DMS114 treated with DMSO at 0.1 percent for 48 hours (cell line): ENCODE data around the gene KRT26.
A peak's percentile ranks its signal among the peaks of the same experiment; 100 is the strongest.
"Not testable (repeated sequence)": the region's sequence is repeated elsewhere in the genome, so short reads cannot be mapped to it uniquely, and the experiment has no call there.

ENCODE experiments used
- DNase-seq: peaks from one replicate; lab custom pipeline; 2025; ENCODE audit not compliant: unreplicated experiment; lab: John Stamatoyannopoulos, UW

The KRT26 gene, protein sequence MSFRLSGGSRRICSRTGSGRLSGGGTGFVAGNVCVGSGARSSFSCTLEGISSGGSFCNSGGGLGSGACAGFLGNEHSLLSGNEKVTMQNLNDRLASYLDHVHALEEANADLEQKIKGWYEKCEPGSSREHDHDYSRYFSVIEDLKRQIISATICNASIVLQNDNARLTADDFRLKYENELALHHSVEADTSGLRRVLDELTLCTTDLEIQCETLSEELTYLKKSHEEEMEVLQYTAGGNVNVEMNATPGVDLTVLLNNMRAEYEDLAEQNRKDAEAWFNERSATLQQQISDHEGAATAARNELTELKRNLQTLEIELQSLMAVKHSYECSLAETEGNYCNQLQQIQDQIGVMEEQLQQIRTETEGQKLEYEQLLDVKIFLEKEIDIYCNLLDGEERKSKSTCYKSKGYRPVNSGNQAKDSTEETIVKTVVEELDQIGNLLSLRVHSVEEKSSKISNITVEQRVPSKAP

DNA sequence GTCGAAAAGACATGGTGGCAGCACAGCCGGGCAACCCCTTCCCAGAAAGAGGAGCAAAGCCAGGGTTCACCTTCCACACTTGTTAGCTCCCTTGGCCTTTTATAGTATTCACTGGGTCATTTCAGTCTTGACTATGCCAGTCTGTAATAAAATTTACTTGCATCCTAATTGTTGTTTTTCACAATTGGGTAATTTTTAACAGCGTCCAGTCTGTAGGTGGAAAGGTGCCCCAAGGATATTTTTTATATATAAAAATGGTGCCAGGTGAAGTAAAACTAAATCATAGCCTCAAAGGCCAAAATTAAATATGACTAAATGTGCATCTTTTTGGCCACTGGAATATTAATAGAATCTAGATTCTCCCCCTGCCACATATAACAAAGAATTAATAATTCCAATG is at the start of gene KRT26:
TSS of gene KRT26 (minus strand) at position 101 of the 400 bp plus-strand sequence. CDS start at position 13, 88 bp downstream.
- no peak for DNase-seq

DNA sequence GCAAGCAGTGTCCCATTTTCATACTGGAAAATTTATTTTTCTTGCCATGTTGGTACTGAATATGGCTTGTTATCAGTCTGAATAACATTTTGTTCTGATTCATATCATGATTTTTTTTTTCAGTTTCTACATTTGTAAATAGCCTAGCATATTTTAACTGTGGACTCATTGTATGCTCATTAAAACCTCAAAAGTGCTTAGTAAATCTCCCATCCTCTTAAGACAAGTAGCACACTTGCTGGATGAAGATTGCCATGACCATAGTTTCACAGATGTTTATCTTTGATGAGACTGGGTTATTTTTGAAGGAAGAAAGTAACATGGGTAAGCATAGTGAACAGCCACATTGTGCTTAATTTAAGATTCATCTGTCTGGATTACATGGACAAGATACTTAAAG is 49.5 kb upstream of the KRT26 start:
- DNase-seq = no peak

DNA sequence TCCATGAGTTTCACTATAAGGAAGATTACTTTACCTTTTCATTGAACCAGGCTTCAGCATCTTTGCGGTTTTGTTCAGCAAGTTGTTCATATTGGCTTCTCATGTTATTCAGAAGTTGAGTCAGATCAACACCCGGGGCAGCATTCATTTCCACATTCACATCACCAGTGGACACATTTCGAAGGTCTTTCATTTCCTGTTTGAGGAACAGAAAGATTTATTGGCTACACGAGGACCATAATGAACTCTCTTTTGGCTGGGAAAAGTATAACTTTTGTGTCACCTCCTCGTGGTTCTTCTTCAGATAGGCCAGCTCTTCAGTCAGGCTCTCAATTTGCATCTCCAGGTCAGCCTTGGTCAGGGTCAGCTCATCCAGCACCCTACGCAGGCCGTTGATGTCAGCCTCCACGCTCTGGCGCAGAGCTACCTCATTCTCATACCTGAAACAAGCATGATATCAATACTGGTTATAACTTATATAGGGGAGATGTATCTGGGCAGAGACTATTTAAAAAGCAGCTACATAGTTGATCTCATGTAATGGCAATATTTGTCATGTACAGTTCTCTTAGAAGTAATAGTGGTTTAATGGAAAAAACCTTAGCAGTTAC is 48.3 kb upstream of the KRT26 start:
- no peak for DNase-seq

DNA sequence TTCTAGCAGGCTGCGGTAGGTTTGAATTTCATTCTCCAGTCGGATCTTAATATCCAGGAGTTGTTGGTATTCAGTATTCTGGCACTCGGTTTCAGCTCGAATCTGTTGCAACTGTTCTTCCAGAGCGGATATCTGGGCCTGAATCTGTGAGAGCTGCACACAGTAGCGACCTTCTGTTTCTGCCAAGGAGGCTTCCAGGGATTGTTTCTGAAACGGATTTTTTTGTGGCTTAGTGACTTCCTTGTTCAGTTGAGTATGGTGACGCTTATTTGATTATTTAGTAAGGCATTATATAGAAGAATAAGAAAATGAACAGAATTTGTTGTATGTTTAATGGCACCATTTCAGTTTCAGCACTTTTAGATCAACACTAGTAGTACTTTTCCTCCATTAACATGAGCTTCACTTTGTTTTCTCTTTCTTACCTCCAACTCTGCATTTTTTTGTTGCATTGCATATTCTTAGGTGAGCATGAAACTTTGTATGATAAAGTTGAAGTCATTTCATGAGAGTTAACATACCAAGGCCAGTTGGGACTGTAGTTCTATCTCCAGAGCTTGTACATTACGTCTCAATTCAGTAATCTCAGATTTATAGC is 47.6 kb upstream of the KRT26 start:
- no peak for DNase-seq

DNA sequence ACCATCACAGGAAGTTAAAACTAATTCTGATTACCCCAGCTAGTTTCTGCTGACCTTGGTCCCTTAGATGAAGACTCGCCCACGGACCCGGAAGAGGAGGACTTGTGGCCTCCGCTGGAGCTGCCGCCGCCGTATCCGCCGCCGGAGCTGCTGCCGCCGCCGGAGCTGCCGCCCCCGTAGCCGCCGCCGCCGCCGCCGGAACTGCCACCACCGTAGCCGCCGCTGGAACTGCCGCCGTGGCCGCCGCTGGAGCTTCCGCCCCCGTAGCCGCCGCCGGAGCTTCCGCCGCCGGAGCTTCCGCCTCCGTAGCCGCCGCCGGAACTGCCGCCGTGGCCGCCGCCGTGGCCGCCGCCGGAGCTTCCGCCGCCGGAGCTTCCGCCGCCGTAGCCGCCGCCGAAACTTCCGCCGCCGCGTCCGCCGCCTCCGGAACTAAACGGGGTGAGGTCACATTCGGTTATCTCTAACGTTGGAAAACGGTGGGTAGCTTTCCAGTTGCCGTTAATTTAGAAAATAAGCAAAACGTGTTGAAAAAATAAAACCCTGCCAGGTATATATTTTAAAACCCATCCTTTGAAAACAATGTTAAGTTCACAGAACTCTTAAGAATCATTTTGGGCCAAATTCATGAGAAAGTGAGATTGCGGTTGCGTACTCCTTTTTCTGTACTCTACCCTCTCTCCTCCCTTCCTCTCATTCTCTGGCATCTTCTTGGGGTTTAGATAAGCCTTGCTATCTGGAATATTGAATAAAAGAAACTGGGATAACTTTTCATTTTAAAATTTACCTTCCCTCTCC is 46.9 kb upstream of the KRT26 start:
- DNase-seq = peak; percentile 59

DNA sequence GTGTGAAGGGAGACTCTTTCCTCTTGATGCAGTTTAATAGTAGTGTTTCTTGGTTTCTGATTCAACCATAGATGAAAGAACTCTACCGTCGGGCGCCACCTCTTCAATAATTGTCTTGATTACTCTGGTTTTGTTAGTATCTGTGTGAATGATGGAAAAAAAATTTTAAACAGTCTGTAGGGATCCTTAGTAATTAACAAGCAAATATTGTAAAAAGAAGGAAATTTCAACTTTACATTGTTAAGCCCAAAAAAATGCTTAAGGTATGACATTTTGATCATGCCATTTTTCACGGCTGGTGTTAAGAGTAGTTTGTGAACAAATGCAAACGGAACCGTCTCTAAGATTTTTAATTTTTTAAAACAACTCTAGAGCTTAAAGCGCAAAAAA is 46.3 kb upstream of the KRT26 start:
- DNase-seq = no peak

DNA sequence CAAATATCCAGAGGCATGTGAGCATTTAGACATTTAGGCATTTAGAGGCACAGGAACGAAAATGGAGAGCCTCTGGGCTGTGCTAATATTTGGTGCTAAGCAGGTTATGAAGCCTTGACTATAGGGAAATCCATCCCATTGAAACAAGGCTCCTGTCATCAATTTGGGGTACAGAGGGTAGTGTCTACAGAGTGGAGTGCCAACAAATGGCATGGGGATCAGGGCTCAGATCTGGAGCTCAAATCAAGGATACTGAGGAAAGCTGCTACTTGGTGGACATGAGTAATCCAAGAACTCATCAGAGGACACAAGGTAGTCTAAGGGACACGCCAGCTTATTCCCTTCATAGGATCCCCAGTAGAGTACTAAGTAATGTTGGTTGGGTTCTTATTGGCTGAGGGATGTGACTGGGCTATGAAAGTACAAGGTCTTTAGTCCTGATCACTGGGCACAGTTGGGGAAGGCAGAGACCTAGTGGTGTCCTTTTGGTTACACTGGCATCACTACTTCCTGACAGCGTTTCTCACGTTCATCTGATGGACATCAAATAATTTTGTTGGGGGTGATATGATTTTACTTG is 45.2 kb upstream of the KRT26 start:
- no peak for DNase-seq

DNA sequence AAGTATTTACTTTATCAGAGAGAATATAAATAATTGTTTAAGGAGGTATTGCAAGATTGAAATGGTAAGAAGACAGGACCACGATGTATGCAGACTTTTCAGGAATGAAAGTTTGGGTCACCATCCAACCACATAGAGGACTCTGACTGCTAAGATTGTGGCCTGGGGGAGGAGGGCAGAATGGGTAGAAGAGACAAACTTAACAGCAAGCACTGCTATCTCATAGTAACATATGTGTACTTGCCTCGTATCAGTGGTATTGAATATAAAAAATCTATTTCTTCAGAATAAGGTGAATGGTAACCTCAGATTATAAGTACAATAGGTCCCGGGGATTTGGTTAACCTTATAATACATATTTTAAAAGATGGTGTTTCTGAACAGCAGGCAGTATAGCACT is 44.6 kb upstream of the KRT26 start:
- DNase-seq = no peak

DNA sequence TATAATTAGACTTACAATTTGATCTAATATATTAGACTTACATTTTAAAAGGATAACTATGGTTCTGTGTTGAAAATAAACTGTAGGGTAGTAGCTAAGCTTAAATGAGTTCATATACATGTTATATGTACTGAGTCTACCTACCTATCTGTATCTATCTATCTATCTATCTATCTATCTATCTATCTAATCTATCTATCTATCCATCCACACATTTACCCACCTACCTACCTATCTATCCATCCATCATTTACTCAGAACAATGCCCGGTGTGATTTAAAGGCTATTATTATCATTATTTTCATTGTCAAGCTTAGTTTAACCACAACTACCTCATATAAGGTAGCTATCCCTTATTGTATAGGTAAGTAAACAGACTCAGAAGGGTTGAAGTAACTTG is 43.4 kb upstream of the KRT26 start:
- no peak for DNase-seq

DNA sequence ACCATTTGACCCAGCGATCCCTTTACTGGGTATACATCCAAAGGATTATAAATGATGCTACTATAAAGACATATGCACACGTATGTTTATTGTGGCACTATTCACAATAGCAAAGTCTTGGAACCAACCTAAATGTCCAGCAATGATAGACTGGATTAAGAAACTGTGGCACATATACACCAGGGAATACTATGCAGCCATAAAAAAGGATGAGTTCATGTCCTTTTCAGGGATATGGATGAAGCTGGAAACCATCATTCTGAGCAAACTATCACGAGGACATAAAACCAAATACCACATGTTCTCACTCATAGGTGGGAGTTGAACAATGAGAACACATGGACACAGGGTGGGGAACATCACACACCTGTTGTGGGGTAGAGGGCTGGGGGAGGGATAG is 42.7 kb upstream of the KRT26 start:
- not testable (repeated sequence) for DNase-seq

DNA sequence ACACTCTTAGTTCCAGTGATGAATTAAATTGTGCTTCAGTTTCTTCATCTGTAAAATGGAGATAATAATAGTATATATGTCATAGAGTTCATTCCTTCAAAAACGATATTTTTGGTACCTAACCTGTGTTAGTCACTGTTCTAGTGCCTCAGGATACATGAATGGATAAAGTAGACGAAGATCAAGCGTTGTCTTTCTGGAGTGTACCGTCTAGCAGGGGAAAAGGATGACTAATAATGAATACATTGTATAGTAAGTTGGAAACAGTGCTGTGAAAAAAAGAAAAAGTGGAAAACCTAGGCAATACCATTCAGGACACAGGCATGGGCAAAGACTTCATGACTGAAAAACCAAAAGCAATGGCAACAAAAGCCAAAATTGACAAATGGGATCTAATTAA is 41.8 kb upstream of the KRT26 start:
- no peak for DNase-seq

DNA sequence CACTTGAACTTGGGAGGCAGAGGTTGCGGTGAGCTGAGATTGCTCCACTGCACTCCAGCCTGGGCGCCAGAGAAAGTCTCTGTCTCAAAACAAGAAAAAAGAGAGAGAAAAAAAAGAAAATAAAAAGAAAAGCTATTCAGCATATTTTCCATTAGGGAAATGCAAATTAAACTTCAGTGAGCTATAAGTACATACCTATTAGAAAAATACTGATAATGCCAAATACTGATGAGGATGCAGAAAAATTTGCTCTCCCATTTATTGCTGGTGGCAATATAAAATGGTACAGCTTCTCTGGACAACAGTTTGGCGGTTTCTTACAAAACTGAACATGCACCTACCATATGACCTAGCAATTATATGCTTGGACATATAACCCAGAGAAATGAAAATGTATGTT is 40.6 kb upstream of the KRT26 start:
- DNase-seq = no peak

DNA sequence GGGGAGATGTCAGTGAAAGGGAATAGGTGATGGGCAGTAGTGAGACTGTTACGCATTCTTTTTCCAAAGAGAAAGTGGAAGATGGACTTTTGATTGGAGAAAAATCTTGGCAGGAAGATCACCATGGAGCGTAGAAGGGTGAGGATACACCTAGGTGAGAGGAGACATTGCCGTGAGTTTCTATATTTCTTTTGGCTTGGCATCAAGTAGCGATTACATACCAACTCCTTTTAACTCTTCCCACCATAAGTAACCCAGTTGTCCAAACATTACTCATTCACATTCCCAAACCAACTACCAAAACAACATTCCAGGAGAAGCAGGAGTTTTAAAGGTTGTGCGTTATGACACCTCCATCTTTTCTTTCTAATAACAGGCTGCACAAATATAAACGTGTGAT is 38.5 kb upstream of the KRT26 start:
- DNase-seq = no peak

DNA sequence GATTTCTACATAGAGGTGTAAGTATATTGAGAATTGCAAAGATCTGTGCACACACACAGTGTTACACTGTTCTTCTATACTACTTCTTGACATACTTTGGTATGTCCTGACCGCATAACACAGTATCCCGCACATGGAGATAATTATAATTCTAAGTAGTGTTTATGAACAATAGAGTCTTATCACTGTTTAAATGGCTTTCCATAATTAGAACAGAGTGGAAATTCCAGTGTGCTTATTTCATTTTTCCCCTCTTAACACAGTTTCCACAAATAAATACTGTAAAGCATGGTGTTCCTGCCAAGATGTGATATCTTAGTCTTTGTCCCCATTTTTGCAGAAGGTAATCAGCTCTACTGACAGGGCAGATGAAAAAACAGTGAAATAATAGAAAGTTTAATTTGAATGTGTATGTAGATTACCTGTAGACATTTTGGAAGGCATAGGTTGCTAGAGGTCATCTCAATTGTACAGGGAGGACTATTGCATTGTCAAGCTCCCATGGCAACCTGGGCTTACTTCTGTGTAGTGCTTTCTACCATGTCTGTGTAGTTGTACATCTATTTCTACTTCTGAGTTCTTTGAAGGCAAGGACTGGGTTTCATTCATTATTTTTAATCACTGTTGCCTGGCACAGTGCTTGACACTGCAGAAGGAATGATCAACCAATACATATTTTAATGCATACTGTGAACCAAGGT is 37.9 kb upstream of the KRT26 start:
- no peak for DNase-seq

DNA sequence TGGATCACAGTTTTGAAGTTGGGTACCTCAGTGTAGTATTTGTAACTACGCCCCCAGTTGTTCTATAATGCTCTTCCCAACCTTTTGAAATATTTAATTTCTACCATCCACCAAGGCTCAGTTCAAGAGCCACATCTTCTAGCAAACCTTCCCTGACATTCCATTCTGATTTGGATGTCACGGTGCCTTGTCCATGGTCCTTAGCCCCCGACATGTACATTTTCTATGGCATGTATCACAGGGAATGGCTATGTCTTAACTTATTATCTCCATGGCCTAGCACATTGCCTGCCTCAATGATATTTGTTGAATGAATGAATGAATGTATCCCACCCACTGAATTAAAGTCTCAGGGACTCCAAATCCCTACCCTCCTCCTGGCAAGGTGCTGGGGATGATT is 34.1 kb upstream of the KRT26 start:
- no peak for DNase-seq

DNA sequence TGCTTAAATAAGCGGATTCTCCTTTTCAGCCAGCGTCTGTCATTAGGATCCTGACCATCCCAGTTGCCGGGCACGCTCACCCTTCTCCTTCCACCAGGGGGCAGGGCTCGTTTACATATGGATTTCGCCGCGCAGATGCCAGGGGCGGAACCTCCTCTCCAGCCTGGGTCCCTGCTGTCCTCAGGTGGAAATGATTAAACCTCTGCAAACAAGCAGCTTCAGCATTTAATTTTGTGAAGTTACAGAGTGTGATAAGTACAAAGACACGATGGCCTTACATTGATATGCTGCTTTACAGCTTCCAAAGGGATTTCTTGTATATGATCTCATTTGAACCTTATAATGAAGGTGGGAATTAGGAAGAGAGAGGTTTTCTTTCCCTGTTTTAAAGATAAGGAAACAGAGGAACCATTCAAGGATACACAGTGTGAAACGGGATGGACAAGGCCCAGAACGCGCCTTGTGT is 31.6 kb upstream of the KRT26 start:
- DNase-seq = peak; percentile 69

DNA sequence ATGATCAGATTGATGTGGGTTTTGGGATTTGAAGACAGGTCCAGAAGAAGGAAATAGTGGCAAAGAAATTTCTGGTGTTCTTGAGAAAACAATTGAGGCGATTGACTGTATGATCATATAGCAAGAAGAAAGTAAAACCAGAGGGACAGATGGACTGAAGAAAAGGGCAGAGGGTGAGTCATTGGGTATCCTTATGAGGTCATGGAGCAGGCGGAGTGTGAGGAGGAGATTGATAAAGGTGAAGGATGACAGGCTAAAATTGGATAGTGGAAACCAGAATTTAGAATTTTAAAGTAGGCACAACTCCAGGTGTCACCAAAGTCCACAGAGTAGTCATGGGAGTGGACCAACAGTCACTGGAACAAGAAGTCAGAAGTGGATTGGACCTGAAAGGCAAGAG is 29.2 kb upstream of the KRT26 start:
- DNase-seq = no peak

DNA sequence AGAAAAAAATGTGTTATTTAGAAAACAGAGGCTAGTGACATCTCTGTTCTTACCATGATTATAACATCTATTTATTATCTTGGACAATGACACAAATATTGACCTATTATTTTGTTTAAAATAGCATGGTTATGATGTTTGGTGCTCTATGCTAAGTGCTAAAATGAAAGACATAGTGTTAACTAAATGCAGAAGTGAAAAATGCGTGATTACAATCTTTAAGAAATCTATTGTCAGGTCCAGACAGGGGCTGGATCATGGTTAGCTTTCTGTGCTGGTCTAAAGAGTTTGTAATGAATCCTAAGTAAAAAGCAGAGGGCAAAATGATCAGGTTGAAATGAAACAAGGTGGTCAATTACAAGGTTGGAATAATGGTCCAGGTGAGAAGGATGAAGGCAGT is 28.4 kb upstream of the KRT26 start:
- no peak for DNase-seq

DNA sequence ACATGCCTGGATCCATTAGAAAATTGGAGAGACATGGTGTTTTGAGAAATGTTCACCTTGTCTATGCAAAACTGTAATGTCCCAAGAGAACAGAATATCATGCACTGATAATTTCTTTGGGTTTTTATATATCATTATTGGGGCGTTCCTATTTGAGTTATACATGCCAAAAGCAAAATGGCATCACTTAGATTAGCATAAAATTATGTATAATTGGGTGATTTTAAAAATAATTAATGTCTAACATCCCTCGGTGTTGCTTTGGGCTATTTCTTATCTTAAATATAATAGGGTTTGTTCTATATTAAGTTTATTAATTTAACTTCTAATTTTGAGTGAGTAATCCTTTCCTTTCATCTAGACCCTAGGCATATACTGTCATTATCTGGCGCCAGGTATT is 27.9 kb upstream of the KRT26 start, which contains the start of gene KRT28:
TSS of gene KRT28 (minus strand) at position 101 of the 400 bp plus-strand sequence. CDS start at position 35, 66 bp downstream.
- DNase-seq = no peak

DNA sequence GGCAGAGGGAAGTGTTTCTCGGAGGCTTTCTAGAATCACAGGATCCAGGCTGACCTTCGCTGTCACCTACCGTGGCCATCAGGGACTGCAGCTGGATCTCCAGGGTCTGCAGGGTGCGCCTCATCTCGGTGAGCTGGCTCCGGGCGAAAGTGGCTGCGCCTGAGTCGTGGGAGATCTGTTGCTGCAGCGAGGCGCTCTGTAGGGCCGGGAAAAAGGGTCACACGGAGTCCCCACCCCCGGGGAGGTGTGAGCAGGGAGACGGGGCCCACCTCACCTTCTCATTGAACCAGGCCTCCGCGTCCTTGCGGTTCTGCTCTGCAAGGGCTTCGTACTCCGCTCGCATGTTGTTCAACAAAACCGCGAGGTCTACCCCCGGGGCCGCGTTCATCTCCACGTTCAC is 24.8 kb upstream of the KRT26 start:
- no peak for DNase-seq
